ENCODE data around the gene RHEBL1.

DNA sequence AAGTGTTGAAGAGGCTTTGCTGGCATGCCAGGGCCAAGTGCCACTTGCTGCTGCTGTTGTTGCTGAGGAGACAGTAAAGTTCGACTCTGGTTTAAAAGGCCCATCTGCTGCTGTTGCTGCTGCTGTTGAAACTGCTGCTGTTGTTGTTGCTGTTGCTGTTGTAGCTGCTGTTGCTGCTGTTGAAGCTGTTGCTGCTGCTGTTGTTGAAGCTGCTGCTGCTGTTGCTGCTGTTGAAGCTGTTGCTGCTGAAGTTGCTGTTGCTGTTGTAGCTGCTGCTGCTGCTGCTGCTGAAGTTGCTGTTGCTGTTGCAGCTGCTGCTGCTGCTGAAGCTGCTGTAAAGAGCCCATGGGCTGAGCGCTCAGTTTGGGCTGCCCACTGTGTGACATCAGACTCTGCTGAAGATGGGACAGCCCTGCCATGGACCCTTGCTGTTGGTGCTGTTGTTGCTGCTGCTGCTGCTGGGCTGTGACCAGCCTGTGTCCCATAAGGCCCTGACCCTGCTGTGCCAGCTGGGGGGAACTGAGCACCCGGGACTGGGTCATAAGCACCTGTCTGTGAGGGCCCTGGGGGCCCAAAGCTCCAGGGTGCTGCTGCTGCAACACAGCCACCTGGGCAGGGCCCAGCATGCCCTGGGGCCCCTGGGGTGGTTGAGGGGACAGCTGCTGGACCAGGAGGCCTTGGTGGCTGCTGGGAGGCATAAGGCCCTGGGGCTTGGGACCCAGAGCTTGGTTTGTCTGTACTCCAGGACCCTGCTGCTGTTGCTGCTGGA, 36.9 kb downstream of the RHEBL1 start:
- no peak for TF ChIP-seq CTCF (IDR thresholded peaks at IDR 0.05)
- no peak for TF ChIP-seq EP300 (IDR thresholded peaks at IDR 0.05)
- no peak for TF ChIP-seq POLR2A (IDR thresholded peaks at IDR 0.05)

Measured in ovary (tissue), 3 donors.